Activated gamma-delta T cell treated with anti-CD3 and anti-CD28 coated beads, Interleukin-2, amount 50 U/mL, for 16 hours (primary cell): ENCODE measurements around the gene MLYCD.

Source experiments
- DNase-seq: peaks from one replicate; pipeline ENCODE4 v3.0.0-alpha.2; 2020; ENCODE audit warnings: low read depth

Gene MLYCD

DNA sequence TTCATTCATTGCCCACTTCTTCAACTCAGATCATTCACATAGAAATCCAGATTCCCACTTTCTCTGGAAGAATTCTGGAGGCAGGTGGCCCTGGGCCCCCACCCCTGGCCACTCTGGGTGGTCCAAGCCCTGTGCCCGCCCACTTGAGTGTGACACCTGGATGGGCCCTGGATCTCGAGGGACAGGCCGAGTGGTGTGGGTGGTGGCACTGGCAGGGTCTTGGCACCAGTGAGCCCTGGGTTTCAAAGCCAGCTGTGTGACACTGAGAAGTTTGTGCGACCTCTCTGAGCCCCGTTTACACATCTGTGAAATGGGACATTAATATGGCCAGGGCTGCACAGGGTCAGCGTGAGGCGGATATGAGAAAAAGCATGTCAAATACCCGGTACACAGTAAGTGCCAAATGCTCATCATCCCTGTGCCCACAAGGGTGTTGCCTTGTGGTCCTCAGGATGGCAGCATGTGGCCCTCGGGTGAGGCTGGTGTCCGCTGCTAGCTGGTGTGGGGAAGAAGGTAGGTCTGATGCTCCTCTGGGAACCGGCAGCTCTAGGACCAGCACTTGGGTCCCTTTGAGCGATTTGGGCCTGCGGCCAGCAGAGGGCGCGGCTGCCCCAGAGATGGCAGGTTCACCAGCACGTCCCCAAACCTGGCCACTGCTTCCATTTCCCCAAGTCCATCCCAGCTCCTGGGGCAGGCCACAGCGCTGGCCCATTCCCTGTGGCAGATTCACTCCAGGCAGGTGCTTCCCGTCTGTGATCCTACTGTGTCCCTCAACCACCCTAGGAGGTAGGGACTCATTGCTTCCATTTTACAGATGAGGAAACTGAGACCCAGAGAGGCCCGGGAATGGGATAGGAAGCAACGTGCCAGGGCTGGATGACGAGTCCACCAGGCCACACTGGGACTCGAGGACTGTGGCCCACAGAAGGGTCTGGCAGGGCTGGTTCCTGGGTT, 57.7 kb downstream of the MLYCD start:
- peak; percentile 53 for DNase-seq

DNA sequence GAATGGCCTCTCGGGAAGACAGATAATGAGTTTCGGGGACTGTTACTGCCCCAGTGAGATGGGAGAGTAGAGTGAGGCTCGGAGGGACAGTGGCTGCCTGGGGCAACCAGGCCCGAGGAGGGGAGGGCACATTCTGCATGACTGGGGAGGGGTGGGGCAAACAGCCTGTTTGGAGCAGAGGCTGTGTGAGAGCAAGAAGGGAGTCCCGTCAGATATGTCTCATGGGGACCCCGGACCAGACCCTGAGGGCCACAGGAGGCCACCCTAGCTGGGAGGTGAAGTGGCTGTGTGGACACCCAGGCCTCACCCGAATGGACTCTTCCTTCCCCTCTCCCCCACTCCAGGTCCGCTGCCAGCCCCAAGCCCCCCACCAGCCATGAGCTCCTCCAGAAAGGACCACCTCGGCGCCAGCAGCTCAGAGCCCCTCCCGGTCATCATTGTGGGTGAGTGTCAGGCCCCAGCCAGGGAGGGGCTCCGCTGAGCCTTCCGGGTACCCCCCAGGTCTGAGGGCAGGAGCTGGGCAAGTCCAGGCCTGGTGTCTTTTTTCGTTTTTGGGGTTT, 58.5 kb downstream of the MLYCD start:
- DNase-seq, result no peak

DNA sequence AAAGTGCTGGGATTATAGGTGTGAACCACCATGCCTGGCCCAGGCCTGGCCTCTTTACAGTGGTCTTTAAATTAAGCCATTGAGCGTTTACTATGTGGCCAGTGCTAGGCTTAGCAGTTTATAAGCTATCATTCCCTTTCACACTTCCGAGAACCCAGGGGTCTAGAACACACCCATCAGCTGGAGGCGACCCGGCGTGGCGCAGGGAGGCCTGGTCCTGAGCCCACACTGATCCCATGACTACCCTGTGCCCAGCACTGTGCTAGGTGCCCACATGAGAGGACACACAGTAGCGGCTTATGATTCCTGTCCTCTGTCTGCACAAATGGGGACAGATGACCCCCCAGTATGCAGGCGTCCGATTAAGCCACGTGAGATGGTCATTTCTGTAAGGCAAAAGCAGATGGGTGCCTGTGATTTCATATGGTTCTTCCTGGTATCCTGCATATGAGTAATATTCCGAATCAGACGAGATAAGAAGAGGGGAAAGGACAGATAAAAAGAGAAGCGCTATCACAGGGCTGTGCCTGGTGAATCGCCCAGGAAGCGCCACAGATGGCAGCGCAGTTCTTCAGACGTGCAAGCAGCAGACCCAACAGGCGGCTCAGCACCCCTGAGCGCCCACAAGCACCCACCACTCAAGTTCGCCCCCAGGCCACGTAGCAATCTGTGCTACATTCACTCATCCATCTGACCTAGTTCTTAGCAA, 59.4 kb downstream of the MLYCD start:
- DNase-seq, result no peak

DNA sequence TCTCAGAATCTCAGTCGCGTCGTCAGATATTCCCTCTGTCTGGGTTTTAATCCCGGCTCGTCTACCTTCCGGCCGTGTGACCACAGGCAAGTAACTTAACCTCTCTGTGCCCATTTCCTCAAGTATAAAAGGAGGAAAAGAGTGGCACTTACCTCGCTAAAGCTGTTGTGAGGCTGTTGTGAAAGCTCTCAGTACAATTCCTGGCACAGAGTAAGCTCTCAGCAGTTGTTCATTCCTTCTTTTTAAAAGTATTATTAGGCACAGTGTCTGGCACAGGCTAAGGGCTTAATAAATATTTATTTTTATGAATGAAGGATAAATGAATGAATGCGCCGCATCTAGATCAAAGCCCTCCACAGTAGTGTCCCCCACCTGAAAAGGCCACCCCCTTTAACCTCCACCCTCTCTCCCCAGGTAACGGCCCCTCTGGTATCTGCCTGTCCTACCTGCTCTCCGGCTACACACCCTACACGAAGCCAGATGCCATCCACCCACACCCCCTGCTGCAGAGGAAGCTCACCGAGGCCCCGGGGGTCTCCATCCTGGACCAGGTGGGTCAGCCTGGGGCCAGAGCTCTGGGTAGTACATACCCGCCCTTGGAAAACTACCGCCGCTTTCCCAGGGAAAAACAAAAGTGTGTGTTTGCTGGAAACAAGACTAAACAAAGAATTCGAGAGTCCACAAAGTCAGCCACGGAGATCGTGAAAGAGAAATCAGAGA, 60.1 kb downstream of the MLYCD start:
- DNase-seq, result no peak

DNA sequence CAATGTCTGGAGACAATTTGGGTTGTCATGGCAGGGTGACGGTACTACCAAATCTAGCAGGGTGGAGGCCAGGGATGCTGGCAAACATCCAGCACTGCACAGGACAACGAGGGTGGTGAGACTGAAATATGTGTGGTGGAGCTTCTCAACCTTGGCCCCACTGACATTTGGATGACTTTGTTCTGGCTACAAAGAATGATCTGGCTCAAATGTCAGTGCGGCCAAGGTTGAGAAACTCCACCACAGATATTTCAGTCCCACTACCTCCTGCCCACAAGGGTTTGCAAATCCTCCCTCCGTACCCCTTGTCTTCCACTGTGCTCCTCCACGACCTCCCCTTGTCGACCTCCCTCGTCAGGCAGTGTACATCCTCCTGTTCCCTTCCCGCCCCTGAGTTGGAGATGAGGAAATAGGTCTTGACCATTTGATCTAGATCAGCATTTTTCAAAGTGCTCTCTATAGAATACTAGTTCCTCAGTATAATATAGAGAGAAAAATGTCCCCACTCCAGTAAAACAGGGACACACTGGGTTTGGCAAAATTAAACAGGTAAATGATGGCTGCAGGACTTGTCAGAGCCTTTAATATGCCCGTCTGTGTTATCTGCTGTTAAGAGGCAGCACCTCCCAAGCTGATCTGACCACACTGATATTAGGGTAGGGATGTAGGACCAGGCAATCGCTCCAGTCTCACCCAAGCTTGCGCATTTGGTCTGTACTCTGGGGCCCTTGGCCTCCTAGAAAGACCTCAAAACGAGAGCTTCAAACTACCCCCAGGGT, 60.9 kb downstream of the MLYCD start:
- DNase-seq, result no peak

DNA sequence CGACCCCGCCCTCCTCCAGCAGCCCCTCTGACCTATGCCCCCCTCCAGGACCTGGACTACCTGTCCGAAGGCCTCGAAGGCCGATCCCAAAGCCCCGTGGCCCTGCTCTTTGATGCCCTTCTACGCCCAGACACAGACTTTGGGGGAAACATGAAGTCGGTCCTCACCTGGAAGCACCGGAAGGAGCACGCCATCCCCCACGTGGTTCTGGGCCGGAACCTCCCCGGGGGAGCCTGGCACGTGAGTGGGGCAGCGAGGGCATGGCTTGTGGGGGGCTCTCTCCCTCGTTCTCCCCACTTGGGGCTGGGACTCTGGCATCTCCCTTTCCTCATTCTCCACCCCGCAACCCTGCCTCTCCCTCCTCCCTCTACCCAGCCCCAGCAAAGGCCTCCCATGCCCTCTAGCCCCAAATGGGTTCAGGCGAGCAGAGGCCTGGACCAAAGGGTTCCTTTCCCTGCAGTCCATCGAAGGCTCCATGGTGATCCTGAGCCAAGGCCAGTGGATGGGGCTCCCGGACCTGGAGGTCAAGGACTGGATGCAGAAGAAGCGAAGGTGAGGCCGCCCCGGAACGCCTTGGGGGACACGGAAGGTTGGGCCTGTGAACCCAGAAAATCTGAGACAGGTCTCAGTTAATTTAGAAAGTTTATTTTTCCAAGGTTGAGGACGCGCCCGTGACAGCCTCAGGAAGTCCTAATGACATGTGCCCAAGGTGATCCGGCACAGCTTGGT, 61.8 kb downstream of the MLYCD start:
- no peak for DNase-seq

DNA sequence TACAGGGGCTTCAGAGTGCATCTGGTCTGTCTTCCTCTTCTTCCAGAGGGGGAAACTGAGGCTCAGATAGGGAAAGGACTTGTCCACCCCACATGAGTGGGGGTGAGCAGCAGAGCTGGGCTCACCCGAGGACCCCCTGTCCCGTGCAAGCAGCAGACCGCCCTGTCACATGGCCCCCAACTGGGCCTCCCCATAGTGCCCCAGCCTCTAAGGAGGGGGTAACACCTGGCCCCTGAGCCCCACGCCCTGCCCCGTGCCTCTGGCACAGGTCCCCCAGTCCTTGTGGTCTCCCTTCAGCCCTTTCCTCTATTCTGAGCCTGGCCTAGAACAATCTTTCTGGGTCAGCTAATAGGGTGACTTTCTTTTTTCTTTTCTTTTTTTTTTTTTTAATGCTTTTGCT, 62.7 kb downstream of the MLYCD start:
- no peak for DNase-seq

DNA sequence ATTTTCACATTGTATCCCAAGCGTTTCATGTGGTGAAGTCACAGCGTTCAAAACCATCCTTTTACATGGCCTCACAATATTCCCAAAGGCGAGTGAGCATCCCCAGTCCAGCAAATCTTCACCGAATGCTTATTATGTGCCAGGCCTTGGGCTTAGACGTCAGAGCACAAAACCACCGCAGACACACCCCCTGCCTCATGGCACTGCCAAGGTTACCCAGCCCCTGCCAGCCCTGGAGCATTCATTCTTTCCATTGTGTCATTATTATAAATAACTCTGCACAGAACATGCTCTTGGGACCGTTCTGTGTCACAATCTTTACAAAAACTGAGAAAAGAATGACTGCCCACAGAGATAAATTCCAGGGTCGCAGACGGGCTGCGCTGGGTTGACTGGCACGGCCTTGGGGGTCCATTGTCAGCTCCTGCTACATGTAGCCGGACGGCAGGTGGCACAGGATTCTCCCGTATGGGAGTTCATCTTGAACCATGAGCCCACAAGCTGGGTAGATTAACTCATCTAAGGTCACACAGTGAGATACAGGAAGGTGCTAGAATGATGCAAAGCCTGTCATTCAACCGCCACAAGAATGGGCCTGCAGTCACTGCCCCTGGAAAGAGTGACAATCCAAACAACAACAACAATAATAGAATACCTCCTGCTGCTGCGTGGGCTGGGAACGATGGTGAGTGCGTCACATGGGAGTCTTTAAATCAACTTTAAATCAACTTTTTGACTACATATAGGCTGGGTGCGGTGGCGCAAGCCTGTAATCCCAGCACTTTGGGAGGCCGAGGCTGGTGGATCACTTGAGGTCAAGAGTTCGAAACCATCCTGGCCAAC, 64.6 kb downstream of the MLYCD start:
- no peak for DNase-seq

DNA sequence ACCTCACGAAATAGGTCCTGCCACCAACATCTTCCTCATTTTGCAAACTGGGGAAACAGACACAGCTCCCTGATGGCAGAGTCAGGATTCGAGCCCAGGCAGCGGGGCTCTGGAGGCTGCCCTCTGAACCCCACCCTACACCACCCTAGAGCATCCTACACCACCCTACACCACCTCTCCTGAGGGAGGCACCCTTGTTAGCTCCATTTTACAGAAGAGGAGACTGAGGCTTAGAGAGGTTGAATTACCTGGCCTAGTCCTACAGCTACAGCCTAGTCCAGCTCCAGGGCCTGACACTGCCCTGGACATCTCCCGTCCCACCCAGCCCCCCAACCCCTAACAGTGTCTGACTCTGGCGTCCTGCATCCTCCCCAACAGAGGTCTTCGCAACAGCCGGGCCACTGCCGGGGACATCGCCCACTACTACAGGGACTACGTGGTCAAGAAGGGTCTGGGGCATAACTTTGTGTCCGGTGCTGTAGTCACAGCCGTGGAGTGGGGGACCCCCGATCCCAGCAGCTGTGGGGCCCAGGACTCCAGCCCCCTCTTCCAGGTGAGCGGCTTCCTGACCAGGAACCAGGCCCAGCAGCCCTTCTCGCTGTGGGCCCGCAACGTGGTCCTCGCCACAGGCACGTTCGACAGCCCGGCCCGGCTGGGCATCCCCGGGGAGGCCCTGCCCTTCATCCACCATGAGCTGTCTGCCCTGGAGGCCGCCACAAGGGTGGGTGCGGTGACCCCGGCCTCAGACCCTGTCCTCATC, 65.9 kb downstream of the MLYCD start:
- DNase-seq, result no peak

DNA sequence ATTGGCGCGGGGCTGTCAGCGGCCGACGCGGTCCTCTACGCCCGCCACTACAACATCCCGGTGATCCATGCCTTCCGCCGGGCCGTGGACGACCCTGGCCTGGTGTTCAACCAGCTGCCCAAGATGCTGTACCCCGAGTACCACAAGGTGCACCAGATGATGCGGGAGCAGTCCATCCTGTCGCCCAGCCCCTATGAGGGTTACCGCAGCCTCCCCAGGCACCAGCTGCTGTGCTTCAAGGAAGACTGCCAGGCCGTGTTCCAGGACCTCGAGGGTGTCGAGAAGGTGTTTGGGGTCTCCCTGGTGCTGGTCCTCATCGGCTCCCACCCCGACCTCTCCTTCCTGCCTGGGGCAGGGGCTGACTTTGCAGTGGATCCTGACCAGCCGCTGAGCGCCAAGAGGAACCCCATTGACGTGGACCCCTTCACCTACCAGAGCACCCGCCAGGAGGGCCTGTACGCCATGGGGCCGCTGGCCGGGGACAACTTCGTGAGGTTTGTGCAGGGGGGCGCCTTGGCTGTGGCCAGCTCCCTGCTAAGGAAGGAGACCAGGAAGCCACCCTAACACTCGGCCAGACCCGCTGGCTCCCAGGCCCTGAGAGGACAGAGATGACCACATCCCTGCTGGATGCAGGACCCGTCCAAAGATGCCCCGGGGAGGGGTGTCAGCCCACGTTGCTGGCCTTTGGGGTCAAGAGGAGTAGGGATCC, 66.7 kb downstream of the MLYCD start:
- no peak for DNase-seq

DNA sequence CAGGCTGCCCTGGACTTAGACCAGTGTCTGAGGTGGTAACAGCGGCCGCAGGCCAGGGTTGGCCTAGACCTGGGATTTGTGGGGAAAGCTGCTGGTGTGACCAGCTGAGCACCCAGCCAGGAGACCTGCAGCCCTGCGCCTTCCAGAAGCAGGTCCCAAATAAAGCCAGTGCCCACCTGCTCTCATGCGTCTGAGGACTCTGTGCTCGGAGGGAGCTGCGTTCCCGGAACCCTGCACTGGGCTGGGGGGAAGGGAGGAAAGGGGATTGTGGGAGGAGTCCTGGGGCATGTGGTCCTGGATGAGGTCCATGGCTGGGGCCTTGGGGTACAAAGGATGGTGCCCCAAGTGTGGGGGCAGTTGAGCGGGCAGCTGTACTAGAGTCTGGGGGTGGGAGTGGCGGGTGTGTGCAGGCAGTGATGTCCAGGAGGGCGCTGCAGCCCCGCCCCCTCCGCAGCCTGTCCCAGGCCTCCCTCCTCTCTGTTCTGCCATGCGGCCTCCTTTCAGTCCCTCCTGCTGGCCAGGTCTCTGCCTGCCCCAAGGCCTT, 67.3 kb downstream of the MLYCD start:
- DNase-seq, result no peak

DNA sequence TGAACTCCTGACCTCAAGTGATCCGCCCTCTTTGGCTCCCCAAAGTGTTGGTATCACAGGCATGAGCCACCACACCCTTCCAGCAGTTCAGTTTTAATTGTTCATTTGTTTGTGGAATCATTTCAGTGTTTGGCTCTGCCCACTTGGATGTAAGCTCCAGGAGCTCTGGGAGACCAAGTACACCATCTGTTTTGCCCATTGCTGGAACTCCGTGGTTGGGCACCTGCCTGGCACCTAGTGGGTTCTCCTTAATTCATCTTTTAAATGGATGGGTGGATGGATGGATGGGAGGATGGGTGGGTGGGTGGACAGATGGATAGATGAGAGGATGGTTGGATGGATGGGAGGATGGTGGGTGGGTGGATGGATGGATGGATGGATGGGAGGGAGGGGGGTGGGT, 68.2 kb downstream of the MLYCD start:
- DNase-seq, result no peak

DNA sequence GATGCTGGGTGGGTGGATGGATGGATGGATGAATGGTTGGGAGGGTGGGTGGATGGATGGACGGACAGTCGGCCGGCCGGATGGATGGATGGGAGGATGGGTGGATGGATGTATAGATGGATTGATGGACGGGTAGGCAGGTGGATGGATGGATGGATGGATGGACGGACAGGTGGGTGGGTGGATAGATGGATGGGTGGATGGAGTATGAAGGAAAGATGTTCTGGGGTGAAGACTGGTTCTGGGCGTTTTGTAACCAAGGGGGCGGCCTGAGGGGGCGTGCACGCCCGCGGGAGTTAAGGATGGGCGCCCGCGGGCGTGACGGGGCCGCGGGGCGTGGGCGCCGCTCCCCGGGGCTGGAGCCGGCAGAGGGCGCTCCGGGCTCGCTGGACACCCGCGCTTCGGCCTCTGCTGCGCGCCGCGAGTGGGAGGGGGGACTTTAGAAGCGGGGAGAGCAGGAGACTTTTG, 69.0 kb downstream of the MLYCD start, which contains the start of gene NECAB2:
Gene NECAB2 (plus strand): TSS at position 407 of the 468 bp plus-strand sequence. CDS start 405 bp downstream, outside the sequence.
- DNase-seq, result no peak

DNA sequence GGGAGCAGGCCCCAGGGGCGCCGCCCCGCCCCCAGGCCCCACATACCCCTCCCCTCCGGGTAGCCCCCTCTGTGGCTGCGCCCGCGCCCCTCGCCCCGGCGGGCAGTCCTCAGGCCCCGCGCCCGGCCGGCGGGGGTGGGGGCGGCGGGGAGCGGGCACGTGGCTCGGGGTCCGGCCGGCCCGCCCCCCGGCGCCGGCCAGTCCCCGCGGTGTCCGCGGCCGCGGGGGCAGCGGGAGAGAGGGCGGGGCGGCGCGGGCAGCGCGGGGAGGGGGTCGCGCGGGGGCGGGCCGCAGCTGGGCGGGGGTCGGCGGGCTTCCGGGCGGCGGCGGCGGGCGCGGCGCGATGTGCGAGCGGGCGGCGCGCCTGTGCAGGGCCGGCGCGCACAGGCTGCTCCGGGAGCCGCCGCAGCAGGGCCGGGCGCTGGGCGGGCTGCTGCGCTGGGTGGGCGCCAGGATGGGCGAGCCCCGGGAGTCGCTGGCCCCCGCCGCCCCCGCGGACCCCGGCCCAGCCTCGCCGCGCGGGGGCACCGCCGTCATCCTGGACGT, 69.5 kb downstream of the MLYCD start:
- DNase-seq, result no peak

DNA sequence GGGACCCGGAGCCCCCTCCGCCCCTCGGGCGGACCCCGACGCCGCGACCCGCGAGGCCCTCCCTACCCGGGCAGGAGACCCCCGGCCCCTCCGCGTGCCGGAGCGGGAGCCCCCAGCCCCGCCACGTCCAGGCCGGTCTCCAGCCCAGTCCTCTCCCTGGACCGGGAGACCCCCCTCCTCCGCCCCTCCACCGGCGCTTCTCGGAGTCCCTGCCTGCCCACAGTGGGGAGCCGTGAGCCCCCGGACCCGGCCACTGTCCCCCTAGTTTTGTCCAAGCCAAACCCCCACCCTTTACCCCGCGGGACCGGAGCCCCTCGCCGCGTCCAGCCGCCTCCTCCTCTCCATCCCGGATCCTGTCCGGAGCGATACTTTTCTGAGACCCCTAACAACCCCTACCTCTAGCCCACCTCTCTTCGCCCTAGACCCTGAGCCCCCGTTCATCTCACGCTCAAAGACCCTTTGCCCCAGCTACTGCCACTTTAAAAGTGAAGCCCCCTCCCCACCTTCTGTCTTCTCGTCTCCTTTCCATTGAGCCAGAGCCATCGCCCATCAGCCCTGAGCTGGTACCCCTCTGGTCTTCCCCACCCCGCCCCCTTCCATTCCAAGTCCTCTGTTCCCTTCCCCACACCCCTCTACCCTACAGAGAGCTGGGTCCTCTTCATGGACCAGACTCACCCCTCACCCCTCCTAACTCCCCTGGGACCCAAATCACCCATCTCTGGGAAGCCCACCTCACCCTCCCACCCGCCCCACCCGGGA, 70.2 kb downstream of the MLYCD start:
- no peak for DNase-seq

DNA sequence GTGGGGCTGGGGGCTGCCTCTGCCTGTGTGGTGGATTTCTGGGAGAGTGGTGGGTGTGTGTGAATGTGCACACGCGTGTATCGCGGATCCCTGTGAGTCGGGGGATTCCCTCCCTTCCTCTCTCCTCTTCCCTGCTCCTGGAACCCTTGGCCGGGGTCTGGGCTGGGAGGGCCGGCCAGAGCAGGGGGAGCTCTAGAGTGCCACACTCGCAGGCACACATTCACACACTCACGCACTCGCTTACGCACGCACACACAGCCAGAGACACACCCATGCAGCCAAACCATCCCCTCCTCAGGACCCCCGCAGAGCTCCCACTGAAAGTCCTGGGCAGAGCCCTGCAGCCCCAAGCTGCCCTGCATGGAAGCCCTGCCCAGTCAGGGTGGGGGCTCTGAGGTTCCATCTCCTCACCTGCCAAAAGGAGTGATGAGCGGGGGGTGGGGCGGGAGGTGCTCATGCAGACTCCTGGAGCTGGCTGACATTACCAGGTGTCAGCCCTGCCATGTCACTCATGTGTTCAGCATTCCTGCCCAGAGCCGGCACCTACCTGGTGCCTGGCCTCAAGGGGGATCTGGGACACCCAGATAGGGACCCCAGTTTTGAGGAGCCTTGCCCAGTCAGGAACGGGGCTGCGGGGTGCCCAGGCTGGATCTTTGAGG, 71.0 kb downstream of the MLYCD start:
- no peak for DNase-seq
